Fibroblast of villous mesenchyme (primary cell): ENCODE measurements around the gene LRIT1. TPM values are rescaled to one million over a fixed set of nuclear protein-coding genes. Genes with fewer than 3 reads are reported as not detected.
A peak's percentile ranks its signal among the peaks of the same experiment; 100 is the strongest.

Experiments
- DNase-seq: peaks from one replicate; pipeline ENCODE4 v3.0.0-alpha.2; 2010; ENCODE audit warnings: low read depth
- H3K4me3 ChIP-seq: 2 replicates; pipeline ENCODE4 v1.5.1; 2011; ENCODE audit warnings: low read depth, mild to moderate bottlenecking, low read length
- CTCF ChIP-seq: IDR thresholded peaks from 2 replicates; pipeline ENCODE4 v1.5.1; 2012; ENCODE audit warnings: low read depth, mild to moderate bottlenecking, low read length; ENCODE audit not compliant: insufficient read depth
- total RNA-seq: library from RNA; depleted of rRNA; stranded (reverse); fragments of >200 nt; gene quantifications from 2 replicates; pipeline ENCODE4 v1.2.3, GENCODE V29; 2012

LRIT1 gene
- total RNA-seq, 1 donor, result not detected

- H3K4me3 ChIP-seq, result peak within 1 kb of the TSS; percentile 21
- DNase-seq, result no peak
- TF ChIP-seq CTCF, result no peak
Observed at GRCh38 chr10:84194424-84195043, 46.8 kb downstream of the LRIT1 start, which contains the start of gene CDHR1. Gene CDHR1, plus strand, starts transcription at chr10:84194537. Its CDS starts 224 bp downstream, at chr10:84194761.

- no peak for TF ChIP-seq CTCF
Observed at GRCh38 chr10:84193846-84194423, 47.4 kb downstream of the LRIT1 start.

GRCh38 chr10:84193327-84193726, 48.0 kb downstream of the LRIT1 start:
- H3K4me3 ChIP-seq, result no peak overlapping the region
- DNase-seq, result no peak
- TF ChIP-seq CTCF, result no peak

More at GRCh38 chr10:84193846-84194423, 47.4 kb downstream of the LRIT1 start:
- peak; percentile 3 for DNase-seq
- peak overlapping the region; percentile 21 for H3K4me3 ChIP-seq

- DNase-seq, result no peak
- no peak overlapping the region for H3K4me3 ChIP-seq
- TF ChIP-seq CTCF, result no peak
Observed at GRCh38 chr10:84191106-84191505, 50.2 kb downstream of the LRIT1 start.

- DNase-seq, result no peak
- no peak for TF ChIP-seq CTCF
- H3K4me3 ChIP-seq, result no peak overlapping the region
Observed at GRCh38 chr10:84190621-84191020, 50.7 kb downstream of the LRIT1 start.

- no peak for DNase-seq
- H3K4me3 ChIP-seq, result no peak overlapping the region
- TF ChIP-seq CTCF, result no peak
Observed at GRCh38 chr10:84188815-84189214, 52.5 kb downstream of the LRIT1 start.
